Esophagus squamous epithelium (tissue), 5 donors: ENCODE results near the gene ASNSD1. TPM values are rescaled to one million over a fixed set of nuclear protein-coding genes. Genes with fewer than 3 reads are reported as not detected.
A peak's percentile ranks its signal among the peaks of the same experiment; 100 is the strongest.

Experiments
- DNase-seq: peaks from one replicate; lab custom pipeline; 2025; lab: John Stamatoyannopoulos, UW
- H3K27ac ChIP-seq, 4 donors: fragments of 200-600 bp; sonication (generic); one replicate each; pipeline ENCODE4 v1.5.1; 2016 to 2019; ENCODE audit warnings: mild to moderate bottlenecking in 1 of 4
- H3K27me3 ChIP-seq, 4 donors: fragments of 200-600 bp; sonication (generic); 1 replicate in 3 of 4; 2 replicates in 1 of 4; pipeline versions ENCODE4 v1.5.1 to v1.6.0; 2017 to 2021; ENCODE audit warnings: antibody characterized with exemption in 1 of 4
- H3K36me3 ChIP-seq, 3 donors: fragments of 200-600 bp; sonication (generic); one replicate each; pipeline ENCODE4 v1.5.1; 2016 to 2019
- H3K4me1 ChIP-seq, 3 donors: fragments of 200-600 bp; sonication (generic); one replicate each; pipeline ENCODE4 v1.5.1; 2017 to 2019
- H3K4me3 ChIP-seq, 4 donors: fragments of 200-600 bp; sonication (generic); 1 replicate in 3 of 4; 2 replicates in 1 of 4; pipeline ENCODE4 v1.5.1; 2016 to 2019; ENCODE audit warnings: mild to moderate bottlenecking in 2 of 4, moderate library complexity in 1 of 4
- H3K9me3 ChIP-seq, 3 donors: fragments of 200-600 bp; sonication (generic); one replicate each; pipeline ENCODE4 v1.5.1; 2016 to 2019
- CTCF ChIP-seq, 6 experiments: fragments of 450-650 bp in 4 of 6; fragments of 200-600 bp in 2 of 6; sonication (generic) in 2 of 6; IDR thresholded peaks; one replicate each; pipeline ENCODE4 v1.5.1; 2016 to 2019; ENCODE audit warnings: antibody characterized with exemption in 6 of 6, mild to moderate bottlenecking in 4 of 6, moderate library complexity in 4 of 6
- POLR2A ChIP-seq, 4 donors: fragments of 450-650 bp; IDR thresholded peaks; one replicate each; pipeline ENCODE4 v1.6.1; 2017; ENCODE audit warnings: antibody characterized with exemption in 4 of 4, mild to moderate bottlenecking in 4 of 4, moderate library complexity in 3 of 4
- WGBS, 2 donors: methylation state at CpG; one replicate each; pipeline ENCODE4 v1.1.5; 2018; 5-methylcytosine and 5-hydroxymethylcytosine counted together
- intact Hi-C: fragments of 100-400 bp; cut with DNase I; formaldehyde crosslinking; loops from one replicate; pipeline ENCODE4 v1.15.0; 2022
- total RNA-seq, 4 donors: library from RNA; depleted of rRNA; stranded (reverse); fragments of >200 nt; gene quantifications; one replicate each; pipeline ENCODE4 v1.1.0, GENCODE V29; 2016
- donor health status: DM: yes; HTN: yes; CAD: no.

The ASNSD1 gene
- total RNA-seq, 4 donors from 2014 or later = 32.4 to 72.0 (median 38.0) TPM

GRCh38 chr2:189657867-189658266 lies 3.4 kb upstream of the ASNSD1 start:
- no peaks in the 10 kb centered on the region for H3K9me3 ChIP-seq
- whole genome bisulfite sequencing, 2 donors = 53 to 58% methylated on average over 5 of the region's 5 CpGs
- H3K4me3 ChIP-seq = no peak overlapping the region
- intact Hi-C loops = no loop called here
- peak overlapping the region in 3 of 4 donors; percentile 9 to 47 (median 14) for H3K27ac ChIP-seq
- peaks cover 0 to 15% (median 9%) of the 10 kb centered on the region in 3 donors for H3K4me1 ChIP-seq
- no peak for DNase-seq
- no peaks in the 10 kb centered on the region for H3K27me3 ChIP-seq
- no peak for TF ChIP-seq POLR2A (IDR thresholded peaks at IDR 0.05)
- no peak for TF ChIP-seq CTCF (IDR thresholded peaks at IDR 0.05)
- no peaks in the 10 kb centered on the region for H3K36me3 ChIP-seq

DNA sequence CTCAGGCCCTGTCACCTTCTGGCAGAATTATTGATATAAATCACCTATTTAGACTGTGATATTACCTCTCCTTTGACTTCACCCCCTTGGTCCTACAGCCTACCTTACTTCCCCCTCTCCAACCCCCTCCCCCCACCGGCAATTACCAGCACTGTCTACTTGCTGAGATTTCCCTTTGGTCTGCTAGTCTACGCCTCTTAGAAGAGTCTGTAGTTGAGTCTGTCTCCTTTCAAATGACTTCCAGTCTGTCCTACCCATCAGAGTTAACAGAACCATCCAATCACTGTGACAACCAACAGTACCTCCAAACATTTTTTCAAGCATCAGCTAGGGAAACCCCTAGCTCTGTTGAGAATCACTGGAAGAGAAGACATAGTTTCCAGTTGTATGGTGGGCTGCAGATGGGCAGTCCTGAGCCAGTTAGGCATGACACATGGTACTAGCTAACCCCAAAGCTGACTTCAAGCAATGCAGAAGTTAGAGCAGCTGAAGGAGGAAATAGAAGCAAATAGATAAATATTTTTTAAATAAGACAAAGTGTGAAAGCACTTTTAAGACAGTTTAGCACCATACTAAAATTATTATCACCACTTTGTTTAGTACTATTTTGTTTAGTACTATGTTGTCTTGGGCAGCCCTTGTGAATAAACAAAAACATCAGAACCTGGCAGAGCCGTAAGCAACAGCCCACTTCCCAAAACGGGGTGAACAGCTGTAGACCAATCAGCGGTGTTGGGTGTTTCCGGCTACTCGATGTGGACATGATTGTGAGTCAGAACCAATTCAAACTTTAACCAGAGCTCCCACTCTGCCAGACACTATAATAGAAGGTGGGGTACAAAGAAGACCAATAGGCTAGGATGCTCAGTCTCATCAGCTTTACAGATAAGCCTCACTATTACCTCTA lies 2.7 kb upstream of the ASNSD1 start:
- 53 to 54% methylated on average over 7 of the region's 7 CpGs for WGBS, 2 donors
- TF ChIP-seq CTCF (IDR thresholded peaks at IDR 0.05) (no peak), POLR2A (IDR thresholded peaks at IDR 0.05) (no peak)
- DNase-seq = no peak
- no peaks in the 10 kb centered on the region for H3K9me3 ChIP-seq
- no peak overlapping the region for H3K4me3 ChIP-seq
- intact Hi-C loops = no loop called here
- H3K36me3 ChIP-seq = no peaks in the 10 kb centered on the region
- peak overlapping the region in 3 of 4 donors; percentile 9 to 47 (median 14) for H3K27ac ChIP-seq
- no peaks in the 10 kb centered on the region for H3K27me3 ChIP-seq
- H3K4me1 ChIP-seq = peaks cover 0 to 22% (median 15%) of the 10 kb centered on the region in 3 donors

DNA sequence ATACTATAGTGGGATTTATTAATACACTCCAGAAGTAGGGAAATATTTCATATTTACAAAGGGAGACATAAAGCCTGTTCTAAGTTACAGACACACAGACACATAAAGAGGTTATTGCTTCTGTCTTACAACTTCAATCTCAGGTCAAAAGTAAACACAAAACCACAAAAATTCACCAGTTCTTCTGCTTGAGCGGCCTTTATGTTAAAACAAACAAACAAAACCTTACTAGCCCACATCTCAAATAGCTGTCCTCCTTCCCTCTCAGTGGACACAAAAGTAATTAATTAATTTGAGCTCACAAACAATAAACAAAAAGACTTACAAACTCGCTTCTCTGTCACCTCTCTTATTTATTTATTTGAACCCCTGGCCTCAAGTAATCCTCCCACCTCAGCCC lies 1.5 kb upstream of the ASNSD1 start:
- WGBS, 2 donors = 50 to 54% methylated on average over 2 of the region's 2 CpGs
- no peak for TF ChIP-seq CTCF (IDR thresholded peaks at IDR 0.05)
- no peak for TF ChIP-seq POLR2A (IDR thresholded peaks at IDR 0.05)
- H3K4me3 ChIP-seq = no peak overlapping the region
- DNase-seq = no peak
- no peak overlapping the region for H3K27ac ChIP-seq
- H3K27me3 ChIP-seq = no peaks in the 10 kb centered on the region
- intact Hi-C loops = no loop called here
- peaks cover 0 to 8% (median 0%) of the 10 kb centered on the region in 3 donors for H3K36me3 ChIP-seq
- H3K4me1 ChIP-seq = peaks cover 0 to 33% (median 16%) of the 10 kb centered on the region in 3 donors
- no peaks in the 10 kb centered on the region for H3K9me3 ChIP-seq

- Histone ChIP-seq H3K4me3 (peak overlapping the region in 1 of 4 donors; percentile 91), H3K36me3 (peaks cover 0 to 12% (median 0%) of the 10 kb centered on the region in 3 donors), H3K4me1 (peaks cover 0 to 36% (median 16%) of the 10 kb centered on the region in 3 donors), H3K27ac (peak overlapping the region in 1 of 4 donors; percentile 7), H3K27me3 (no peaks in the 10 kb centered on the region), H3K9me3 (no peaks in the 10 kb centered on the region)
- WGBS, 2 donors = 10 to 15% methylated on average over 4 of the region's 4 CpGs
- no peak for TF ChIP-seq CTCF (IDR thresholded peaks at IDR 0.05)
- no peak for TF ChIP-seq POLR2A (IDR thresholded peaks at IDR 0.05)
- DNase-seq = no peak
- intact Hi-C loops = no loop called here
Measured at GRCh38 chr2:189660803-189661147, 484 bp upstream of the ASNSD1 start.

DNA sequence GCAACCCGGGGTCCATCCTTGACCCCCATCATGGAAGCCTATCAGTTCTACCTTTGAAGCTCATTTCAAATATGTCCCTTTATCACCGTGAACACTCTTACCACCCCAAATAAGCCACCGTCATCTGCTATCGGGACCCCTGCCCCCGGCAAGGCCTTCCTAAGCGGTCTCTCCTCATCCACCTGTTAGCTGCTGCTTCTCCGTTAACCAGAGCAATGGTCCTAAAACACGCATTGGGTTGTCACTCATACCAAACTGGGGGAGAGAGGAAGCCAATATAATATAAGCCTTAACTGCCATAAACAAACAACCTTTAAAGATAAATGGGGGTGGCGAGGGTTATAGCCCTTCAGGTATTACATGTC lies 680 bp downstream of the ASNSD1 start:
- Histone ChIP-seq H3K4me1 (peaks cover 0 to 36% (median 16%) of the 10 kb centered on the region in 3 donors), H3K27ac (peak overlapping the region; percentile 89 to 94 (median 90)), H3K4me3 (peak overlapping the region; percentile 81 to 91 (median 87)), H3K36me3 (peaks cover 0 to 24% (median 0%) of the 10 kb centered on the region in 3 donors), H3K27me3 (no peaks in the 10 kb centered on the region), H3K9me3 (no peaks in the 10 kb centered on the region)
- no peak for DNase-seq
- WGBS, 2 donors = 3 to 7% methylated on average over 9 of the region's 9 CpGs
- no peak for TF ChIP-seq CTCF (IDR thresholded peaks at IDR 0.05)
- TF ChIP-seq POLR2A (IDR thresholded peaks at IDR 0.05) = no peak
- intact Hi-C loops = no loop called here
